H1 (cell line): ENCODE measurements around the gene ZFAND3. TPM values are rescaled to one million over a fixed set of nuclear protein-coding genes. Genes with fewer than 3 reads are reported as not detected.

Experiments
- EP300 ChIP-seq, 2 experiments: IDR thresholded peaks; 1 replicate in 1 of 2; 2 replicates in 1 of 2; pipeline ENCODE4 v1.6.1; 2011 to 2012; ENCODE audit warnings: low read depth in 2 of 2, low read length in 2 of 2, mild to moderate bottlenecking in 2 of 2, borderline replicate concordance in 1 of 2, inconsistent platforms in 1 of 2, moderate library complexity in 1 of 2
- NANOG ChIP-seq: IDR thresholded peaks from 2 replicates; pipeline ENCODE4 v1.6.1; 2011; ENCODE audit warnings: low read length, low read depth, mild to moderate bottlenecking, inconsistent platforms; ENCODE audit not compliant: insufficient read depth, poor library complexity, severe bottlenecking
- POLR2A ChIP-seq, 2 experiments: IDR thresholded peaks; 1 replicate in 1 of 2; 2 replicates in 1 of 2; pipeline ENCODE4 v1.6.1; 2011; ENCODE audit warnings: low read depth in 2 of 2, low read length in 2 of 2, mild to moderate bottlenecking in 2 of 2; ENCODE audit errors: control extremely low read depth in 1 of 2
- RFX5 ChIP-seq: IDR thresholded peaks from 2 replicates; pipeline ENCODE4 v1.6.1; 2011; ENCODE audit warnings: low read depth, low read length, improper control_type of control experiment, borderline replicate concordance
- SP4 ChIP-seq: IDR thresholded peaks from 2 replicates; pipeline ENCODE4 v1.6.1; 2012; ENCODE audit warnings: low read length, inconsistent platforms
- TAF7 ChIP-seq: optimal IDR thresholded peaks from 2 replicates; pipeline ENCODE3; 2011; ENCODE audit warnings: low read depth, mild to moderate bottlenecking, inconsistent platforms, low read length, moderate library complexity, borderline replicate concordance
- YY1 ChIP-seq: IDR thresholded peaks from 2 replicates; pipeline ENCODE4 v1.6.1; 2011; ENCODE audit warnings: low read depth, mild to moderate bottlenecking, low read length
- polyA plus RNA-seq, 7 experiments: library from polyadenylated mRNA; depleted of rRNA in 3 of 7; stranded (reverse) in 5 of 7; unstranded in 2 of 7; fragments of >200 nt in 5 of 7; fragments of 200-250 nt in 2 of 7; gene quantifications; 1 replicate in 5 of 7; 2 replicates in 1 of 7; 4 replicates in 1 of 7; pipeline versions ENCODE4 v1.2.1 to v1.2.3, GENCODE V29; 2011 to 2013; ENCODE audit warnings: missing spikeins in 2 of 7, mixed read lengths in 2 of 7
- total RNA-seq: library from RNA; stranded (reverse); fragmentation: NEBNext Ultra II Directional; extraction: Animal tissue kit (Norgen Biotek cat#: 25700); gene quantifications from 2 replicates; pipeline ENCODE4 v1.2.1, GENCODE V29; 2021

Gene ZFAND3
- total and polyA plus RNA-seq, 2 of the 8 experiments (the other 6 are each of a cell fraction or from before 2014, with no cell fraction given) = 13.0 to 51.3 TPM

DNA sequence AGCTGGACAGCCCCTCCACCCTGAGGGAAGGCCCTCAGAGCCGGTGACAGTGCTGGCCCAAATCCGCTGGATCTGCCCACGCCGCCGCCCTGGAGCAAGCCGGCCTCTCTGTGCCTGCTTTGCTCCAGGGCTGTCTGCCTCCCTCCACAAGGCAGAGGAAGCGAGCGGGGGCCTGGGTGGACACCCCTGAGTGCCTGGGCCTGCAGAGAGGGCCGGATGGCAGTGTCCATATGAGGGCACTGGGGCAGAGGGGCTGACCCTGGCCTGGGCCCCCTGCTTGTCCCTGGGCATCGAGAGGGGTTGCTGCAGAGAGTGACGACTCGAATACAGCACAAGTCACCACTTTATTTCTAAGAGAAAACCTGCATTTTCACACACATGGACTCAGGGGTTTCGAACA, 348.6 kb downstream of the ZFAND3 start (continued):
- TF ChIP-seq EP300 (IDR thresholded peaks at IDR 0.05; ENCODE audit: borderline replicate concordance in 1 of 2, low read depth in 2 of 2, low read length in 2 of 2) (no peak), RFX5 (no peak), NANOG (no peak), YY1 (no peak), TAF7 (no peak), SP4 (no peak), POLR2A (IDR thresholded peaks at IDR 0.05; ENCODE audit: control extremely low read depth in 1 of 2, low read depth in 2 of 2, low read length in 2 of 2) (no peak)
- TF ChIP-seq, all 59 proteins: peak for 0
